Central memory CD8-positive, alpha-beta T cell (primary cell): ENCODE data around the gene GAB3.
"Not testable (repeated sequence)": the region's sequence is repeated elsewhere in the genome, so short reads cannot be mapped to it uniquely, and the experiment has no call there.

Experiments
- ATAC-seq: fragments of 150-1000 bp; cut with Tn5 transposase; replicated peaks from 2 replicates; pipeline ENCODE4 v1.10.0; 2022; ENCODE audit warnings: mild to moderate bottlenecking, moderate FRiP score, moderate number of reproducible peaks; ENCODE audit not compliant: poor library complexity, severe bottlenecking; ENCODE audit errors: extremely low read depth
- DNase-seq, 2 donors: peaks; one replicate each; pipeline ENCODE4 v3.0.0; 2021; ENCODE audit warnings: low spot score in 2 of 2
- H3K27ac Mint-ChIP-seq: one replicate; pipeline ENCODE4 v1.8.0; 2022; ENCODE audit warnings: low read depth, mild to moderate bottlenecking, moderate library complexity, mixed read lengths
- H3K27me3 Mint-ChIP-seq: one replicate; pipeline ENCODE4 v1.8.0; 2022; ENCODE audit warnings: mixed read lengths
- H3K36me3 Mint-ChIP-seq: one replicate; pipeline ENCODE4 v1.8.0; 2022; ENCODE audit warnings: mild to moderate bottlenecking, moderate library complexity, mixed read lengths; ENCODE audit not compliant: insufficient read depth
- H3K4me1 Mint-ChIP-seq: one replicate; pipeline ENCODE4 v1.8.0; 2022; ENCODE audit warnings: mixed read lengths
- H3K4me3 Mint-ChIP-seq: one replicate; pipeline ENCODE4 v1.8.0; 2022; ENCODE audit warnings: mild to moderate bottlenecking, moderate library complexity, mixed read lengths
- H3K9me3 Mint-ChIP-seq: one replicate; pipeline ENCODE4 v1.8.0; 2022; ENCODE audit warnings: mixed read lengths

Gene GAB3

GRCh38 chrX:154711264-154711663, 39.6 kb downstream of the GAB3 start:
- peaks cover 33% of the 10 kb centered on the region for H3K4me1 Mint-ChIP-seq
- H3K9me3 Mint-ChIP-seq = no peaks in the 10 kb centered on the region
- peak overlapping the region; percentile 43 for H3K4me3 Mint-ChIP-seq
- H3K36me3 Mint-ChIP-seq = peaks cover 36% of the 10 kb centered on the region
- DNase-seq (no peak), ATAC-seq (no peak)
- no peaks in the 10 kb centered on the region for H3K27me3 Mint-ChIP-seq
- peak overlapping the region; percentile 74 for H3K27ac Mint-ChIP-seq

GRCh38 chrX:154710309-154710708, 40.6 kb downstream of the GAB3 start:
- peaks cover 39% of the 10 kb centered on the region for H3K36me3 Mint-ChIP-seq

GRCh38 chrX:154698630-154699248, 52.1 kb downstream of the GAB3 start:
- DNase-seq = no peak
- H3K36me3 Mint-ChIP-seq = peaks cover 34% of the 10 kb centered on the region
- H3K9me3 Mint-ChIP-seq = no peaks in the 10 kb centered on the region
- no peaks in the 10 kb centered on the region for H3K27me3 Mint-ChIP-seq
- peak overlapping the region; percentile 57 for H3K27ac Mint-ChIP-seq
- no peak for ATAC-seq
- no peak overlapping the region for H3K4me3 Mint-ChIP-seq
- H3K4me1 Mint-ChIP-seq = peaks cover 29% of the 10 kb centered on the region

More at GRCh38 chrX:154710309-154710708, 40.6 kb downstream of the GAB3 start:
- Mint-ChIP-seq H3K27me3 (no peaks in the 10 kb centered on the region), H3K4me3 (no peak overlapping the region), H3K27ac (no peak overlapping the region), H3K9me3 (no peaks in the 10 kb centered on the region), H3K4me1 (peaks cover 38% of the 10 kb centered on the region)
- no peak for DNase-seq
- ATAC-seq = no peak

GRCh38 chrX:154696676-154697045, 54.2 kb downstream of the GAB3 start:
- DNase-seq (no peak), ATAC-seq (no peak)
- peaks cover 44% of the 10 kb centered on the region for H3K36me3 Mint-ChIP-seq
- H3K4me3 Mint-ChIP-seq = no peak overlapping the region
- H3K27me3 Mint-ChIP-seq = no peaks in the 10 kb centered on the region
- peaks cover 11% of the 10 kb centered on the region for H3K4me1 Mint-ChIP-seq
- no peak overlapping the region for H3K27ac Mint-ChIP-seq
- no peaks in the 10 kb centered on the region for H3K9me3 Mint-ChIP-seq

GRCh38 chrX:154695911-154696675, 54.8 kb downstream of the GAB3 start:
- Mint-ChIP-seq H3K36me3 (peaks cover 43% of the 10 kb centered on the region), H3K4me3 (no peak overlapping the region), H3K4me1 (peaks cover 11% of the 10 kb centered on the region), H3K9me3 (no peaks in the 10 kb centered on the region), H3K27me3 (no peaks in the 10 kb centered on the region), H3K27ac (no peak overlapping the region)
- ATAC-seq (no peak), DNase-seq (no peak)

GRCh38 chrX:154693394-154693793, 57.5 kb downstream of the GAB3 start:
- no peaks in the 10 kb centered on the region for H3K4me1 Mint-ChIP-seq
- no peak overlapping the region for H3K4me3 Mint-ChIP-seq
- H3K9me3 Mint-ChIP-seq = no peaks in the 10 kb centered on the region
- no peaks in the 10 kb centered on the region for H3K27me3 Mint-ChIP-seq
- ATAC-seq (no peak), DNase-seq (no peak)
- H3K27ac Mint-ChIP-seq = no peak overlapping the region
- H3K36me3 Mint-ChIP-seq = peaks cover 37% of the 10 kb centered on the region

GRCh38 chrX:154690438-154690837, 60.4 kb downstream of the GAB3 start:
- H3K9me3 Mint-ChIP-seq, DNase-seq, H3K27me3 Mint-ChIP-seq, H3K27ac Mint-ChIP-seq, H3K4me1 Mint-ChIP-seq, ATAC-seq, H3K4me3 Mint-ChIP-seq: not testable (repeated sequence)
- peaks cover 27% of the 10 kb centered on the region for H3K36me3 Mint-ChIP-seq

GRCh38 chrX:154672084-154672483, 78.8 kb downstream of the GAB3 start:
- not testable (repeated sequence) for H3K27ac Mint-ChIP-seq, H3K4me1 Mint-ChIP-seq, DNase-seq, H3K36me3 Mint-ChIP-seq, H3K27me3 Mint-ChIP-seq, ATAC-seq, H3K4me3 Mint-ChIP-seq
- H3K9me3 Mint-ChIP-seq = peaks cover 24% of the 10 kb centered on the region

GRCh38 chrX:154670848-154671247, 80.0 kb downstream of the GAB3 start:
- H3K4me3 Mint-ChIP-seq, H3K36me3 Mint-ChIP-seq, H3K27ac Mint-ChIP-seq, DNase-seq, H3K27me3 Mint-ChIP-seq, H3K4me1 Mint-ChIP-seq, ATAC-seq: not testable (repeated sequence)
- peaks cover 24% of the 10 kb centered on the region for H3K9me3 Mint-ChIP-seq

- no peaks in the 10 kb centered on the region for H3K4me1 Mint-ChIP-seq
- no peak overlapping the region for H3K27ac Mint-ChIP-seq
These were observed 89.0 kb downstream of the GAB3 start for GRCh38 chrX:154661899-154662298.

GRCh38 chrX:154661170-154661569, 89.7 kb downstream of the GAB3 start:
- no peaks in the 10 kb centered on the region for H3K27me3 Mint-ChIP-seq
- H3K4me3 Mint-ChIP-seq = no peak overlapping the region
- H3K27ac Mint-ChIP-seq = no peak overlapping the region
- no peaks in the 10 kb centered on the region for H3K36me3 Mint-ChIP-seq
- ATAC-seq = no peak
- H3K9me3 Mint-ChIP-seq = no peaks in the 10 kb centered on the region
- no peak for DNase-seq
- no peaks in the 10 kb centered on the region for H3K4me1 Mint-ChIP-seq

More at GRCh38 chrX:154661899-154662298, 89.0 kb downstream of the GAB3 start:
- Mint-ChIP-seq H3K27me3 (no peaks in the 10 kb centered on the region), H3K4me3 (no peak overlapping the region), H3K36me3 (no peaks in the 10 kb centered on the region), H3K9me3 (no peaks in the 10 kb centered on the region)
- DNase-seq (no peak), ATAC-seq (no peak)

GRCh38 chrX:154660541-154660940, 90.3 kb downstream of the GAB3 start:
- H3K36me3 Mint-ChIP-seq = no peaks in the 10 kb centered on the region
- no peaks in the 10 kb centered on the region for H3K4me1 Mint-ChIP-seq
- no peak overlapping the region for H3K4me3 Mint-ChIP-seq
- no peaks in the 10 kb centered on the region for H3K9me3 Mint-ChIP-seq
- ATAC-seq (no peak), DNase-seq (no peak)
- H3K27me3 Mint-ChIP-seq = no peaks in the 10 kb centered on the region
- no peak overlapping the region for H3K27ac Mint-ChIP-seq

- ATAC-seq (no peak), DNase-seq (no peak)
- Mint-ChIP-seq H3K27me3 (no peaks in the 10 kb centered on the region), H3K36me3 (no peaks in the 10 kb centered on the region), H3K4me3 (no peak overlapping the region), H3K27ac (no peak overlapping the region), H3K4me1 (no peaks in the 10 kb centered on the region), H3K9me3 (no peaks in the 10 kb centered on the region)
These were observed 91.9 kb downstream of the GAB3 start for GRCh38 chrX:154658957-154659356.
